GM04503 (cell line): ENCODE measurements around the gene HILPDA.
"Not testable (repeated sequence)": the region's sequence is repeated elsewhere in the genome, so short reads cannot be mapped to it uniquely, and the experiment has no call there.

Source experiments
- DNase-seq: peaks from one replicate; pipeline ENCODE4 v3.0.0-alpha.2; 2012; ENCODE audit warnings: low read depth

HILPDA gene

GRCh38 chr7:128463345-128463744 lies 7.7 kb downstream of the HILPDA start:
- DNase-seq: not testable (repeated sequence)

GRCh38 chr7:128463933-128464332 lies 8.3 kb downstream of the HILPDA start:
- not testable (repeated sequence) for DNase-seq

- not testable (repeated sequence) for DNase-seq
Measured at GRCh38 chr7:128466871-128467270, 11.2 kb downstream of the HILPDA start.

- DNase-seq: not testable (repeated sequence)
Measured at GRCh38 chr7:128476402-128477335, 21.0 kb downstream of the HILPDA start, which contains the start of gene METTL2B. METTL2B (plus strand) TSS chr7:128476748; CDS start chr7:128476766, 18 bp downstream.

- DNase-seq: not testable (repeated sequence)
Measured at GRCh38 chr7:128477336-128477690, 21.6 kb downstream of the HILPDA start.

- not testable (repeated sequence) for DNase-seq
Measured at GRCh38 chr7:128479082-128479481, 23.4 kb downstream of the HILPDA start.

- not testable (repeated sequence) for DNase-seq
Measured at GRCh38 chr7:128488134-128488533, 32.5 kb downstream of the HILPDA start.

GRCh38 chr7:128497405-128497804 lies 41.7 kb downstream of the HILPDA start:
- DNase-seq: no peak

GRCh38 chr7:128505416-128505815 lies 49.7 kb downstream of the HILPDA start:
- not testable (repeated sequence) for DNase-seq

GRCh38 chr7:128506819-128507218 lies 51.1 kb downstream of the HILPDA start:
- not testable (repeated sequence) for DNase-seq

GRCh38 chr7:128507321-128507993 lies 51.8 kb downstream of the HILPDA start:
- DNase-seq: not testable (repeated sequence)
